Smooth muscle cell (in vitro differentiated cells): ENCODE measurements around the gene ZFAND3. TPM values are rescaled to one million over a fixed set of nuclear protein-coding genes. Genes with fewer than 3 reads are reported as not detected.

Experiments used
- DNase-seq: peaks from one replicate; lab custom pipeline; 2025; ENCODE audit not compliant: unreplicated experiment; lab: John Stamatoyannopoulos, UW
- H2AFZ ChIP-seq: fragments of 200-600 bp; sonication (generic); 2 replicates; pipeline ENCODE4 v1.6.0; 2016; ENCODE audit warnings: antibody characterized with exemption, low read depth, mild to moderate bottlenecking
- H3F3A ChIP-seq: fragments of 200-600 bp; sonication (generic); 2 replicates; pipeline ENCODE4 v1.6.0; 2017; ENCODE audit warnings: antibody characterized with exemption, low read depth
- H3K27ac ChIP-seq: fragments of 200-600 bp; sonication (generic); 2 replicates; pipeline ENCODE4 v1.5.1; 2016; ENCODE audit warnings: low read depth, mild to moderate bottlenecking
- H3K27me3 ChIP-seq: fragments of 200-600 bp; sonication (generic); 2 replicates; pipeline ENCODE4 v1.6.1; 2016; ENCODE audit warnings: low read depth, mild to moderate bottlenecking
- H3K36me3 ChIP-seq: fragments of 200-600 bp; sonication (generic); 2 replicates; pipeline ENCODE4 v1.5.1; 2016; ENCODE audit warnings: low read depth
- H3K4me1 ChIP-seq: fragments of 200-600 bp; sonication (generic); 2 replicates; pipeline ENCODE4 v1.5.1; 2016; ENCODE audit warnings: low read depth
- H3K4me2 ChIP-seq: fragments of 200-600 bp; sonication (generic); 2 replicates; pipeline ENCODE4 v1.6.0; 2016; ENCODE audit warnings: mild to moderate bottlenecking
- H3K4me3 ChIP-seq: fragments of 200-600 bp; sonication (generic); 2 replicates; pipeline ENCODE4 v1.5.1; 2016; ENCODE audit warnings: mild to moderate bottlenecking
- H3K79me2 ChIP-seq: fragments of 200-600 bp; sonication (generic); 2 replicates; pipeline ENCODE4 v1.6.0; 2016; ENCODE audit warnings: low read depth, mild to moderate bottlenecking
- H3K9ac ChIP-seq: fragments of 200-600 bp; sonication (generic); 2 replicates; pipeline ENCODE4 v1.6.0; 2016; ENCODE audit warnings: low read depth
- H3K9me3 ChIP-seq: fragments of 200-600 bp; sonication (generic); replicated peaks from 2 replicates; pipeline ENCODE4 v1.5.1; 2016; ENCODE audit warnings: low read depth
- H4K20me1 ChIP-seq: fragments of 200-600 bp; sonication (generic); 2 replicates; pipeline ENCODE4 v1.6.0; 2016; ENCODE audit warnings: low read depth
- WGBS: methylation state at CpG from one replicate; pipeline ENCODE4 v1.1.7; 2016; ENCODE audit warnings: low lambda C conversion rate; 5-methylcytosine and 5-hydroxymethylcytosine counted together
- polyA plus RNA-seq: library from polyadenylated mRNA; unstranded; fragments of >200 nt; fragmentation: Nextera tagmentation; extraction: Ambion mirVana; gene quantifications from 2 replicates; pipeline ENCODE4 v1.2.1, GENCODE V29; 2016
- total RNA-seq: library from RNA; depleted of rRNA; stranded (reverse); fragments of >200 nt; gene quantifications from 2 replicates; pipeline ENCODE4 v1.2.3, GENCODE V29; 2014
- TF ChIP-seq, protein P1 (sequence below): fragments of 200-600 bp; sonication (generic); IDR thresholded peaks from 2 replicates; pipeline ENCODE4 v1.5.1; 2017; ENCODE audit warnings: borderline replicate concordance, mild to moderate bottlenecking, antibody characterized with exemption; ENCODE audit not compliant: insufficient read depth, poor library complexity, severe bottlenecking

ZFAND3 gene
- total and polyA plus RNA-seq, 2 experiments from 2014 or later: 27.6 to 40.5 TPM

DNA sequence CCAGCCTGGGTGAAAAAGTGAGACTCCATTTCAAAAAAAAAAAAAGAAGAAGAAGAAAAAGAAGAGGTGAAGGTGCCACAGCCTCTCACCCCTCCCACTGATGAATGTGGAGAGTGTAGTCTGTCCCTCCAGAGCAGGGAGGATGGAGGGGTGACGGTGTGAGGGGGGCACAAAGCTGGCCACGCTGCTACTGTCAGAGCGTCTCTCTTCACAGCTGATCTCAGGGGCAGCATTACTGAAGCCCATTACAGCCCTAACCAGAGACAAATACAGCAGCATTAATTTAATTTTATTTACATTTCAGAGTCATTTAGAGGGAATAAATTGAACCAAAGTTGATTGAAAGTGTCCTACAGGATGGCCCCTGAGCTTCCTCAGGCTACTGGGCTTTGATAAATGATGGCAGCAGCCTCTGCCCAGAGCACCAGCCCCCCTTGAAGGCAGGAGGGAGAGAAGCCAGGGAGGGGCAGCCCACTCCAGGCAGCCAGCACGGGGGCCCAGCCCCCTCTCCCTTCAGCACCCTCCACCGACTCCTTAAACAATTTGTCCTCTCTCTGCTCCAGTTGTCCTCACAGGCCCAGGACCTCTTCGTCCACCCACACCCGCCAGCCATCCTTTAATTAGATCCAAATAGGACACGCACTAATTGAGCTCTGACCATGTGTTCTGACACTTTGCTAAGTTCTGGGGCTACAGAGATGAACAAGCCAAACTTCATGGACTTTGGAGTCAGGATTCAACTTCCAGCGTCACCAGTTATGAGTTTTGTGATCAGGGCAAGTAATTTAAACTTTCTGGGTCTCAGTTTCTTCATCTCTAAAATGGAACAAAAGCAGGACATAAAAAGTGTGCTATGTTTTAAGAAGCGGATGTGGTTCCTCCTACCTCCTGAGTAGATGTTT lies 18.6 kb upstream of the ZFAND3 start:
- WGBS: 88% methylated on average over 10 of the region's 10 CpGs
- no peak overlapping the region for H3K27ac ChIP-seq
- no peaks in the 10 kb centered on the region for H3K36me3 ChIP-seq
- H3K4me1 ChIP-seq: no peaks in the 10 kb centered on the region
- H3K4me3 ChIP-seq: no peak overlapping the region
- H3K9ac ChIP-seq: no peak overlapping the region
- H3F3A ChIP-seq: no peaks in the 10 kb centered on the region
- no peaks in the 10 kb centered on the region for H3K79me2 ChIP-seq
- H3K4me2 ChIP-seq: no peak overlapping the region
- H4K20me1 ChIP-seq: no peaks in the 10 kb centered on the region
- DNase-seq: no peak
- no peak overlapping the region for H2AFZ ChIP-seq
- TF ChIP-seq, protein P1, sequence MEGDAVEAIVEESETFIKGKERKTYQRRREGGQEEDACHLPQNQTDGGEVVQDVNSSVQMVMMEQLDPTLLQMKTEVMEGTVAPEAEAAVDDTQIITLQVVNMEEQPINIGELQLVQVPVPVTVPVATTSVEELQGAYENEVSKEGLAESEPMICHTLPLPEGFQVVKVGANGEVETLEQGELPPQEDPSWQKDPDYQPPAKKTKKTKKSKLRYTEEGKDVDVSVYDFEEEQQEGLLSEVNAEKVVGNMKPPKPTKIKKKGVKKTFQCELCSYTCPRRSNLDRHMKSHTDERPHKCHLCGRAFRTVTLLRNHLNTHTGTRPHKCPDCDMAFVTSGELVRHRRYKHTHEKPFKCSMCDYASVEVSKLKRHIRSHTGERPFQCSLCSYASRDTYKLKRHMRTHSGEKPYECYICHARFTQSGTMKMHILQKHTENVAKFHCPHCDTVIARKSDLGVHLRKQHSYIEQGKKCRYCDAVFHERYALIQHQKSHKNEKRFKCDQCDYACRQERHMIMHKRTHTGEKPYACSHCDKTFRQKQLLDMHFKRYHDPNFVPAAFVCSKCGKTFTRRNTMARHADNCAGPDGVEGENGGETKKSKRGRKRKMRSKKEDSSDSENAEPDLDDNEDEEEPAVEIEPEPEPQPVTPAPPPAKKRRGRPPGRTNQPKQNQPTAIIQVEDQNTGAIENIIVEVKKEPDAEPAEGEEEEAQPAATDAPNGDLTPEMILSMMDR: no peak
- no peaks in the 10 kb centered on the region for H3K27me3 ChIP-seq
- no peaks in the 10 kb centered on the region for H3K9me3 ChIP-seq

DNA sequence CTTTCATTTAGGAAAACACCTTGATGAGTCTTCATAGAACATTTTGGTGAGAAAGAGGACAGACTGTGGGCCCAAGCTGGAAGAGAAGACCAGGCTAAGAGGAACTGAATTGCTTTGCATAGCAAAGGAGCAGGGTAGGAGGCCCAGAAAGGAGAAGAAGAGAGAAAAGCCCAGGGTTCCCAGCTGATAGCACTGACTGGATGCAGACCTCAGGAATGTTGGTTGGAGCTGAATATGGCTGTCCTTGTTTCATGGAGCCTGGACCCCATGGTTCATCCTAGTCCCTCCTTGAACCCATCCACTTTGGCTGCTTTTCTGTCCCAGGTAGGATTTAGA lies 18.0 kb upstream of the ZFAND3 start:
- TF ChIP-seq, protein P1: no peak
- DNase-seq: no peak
- H3K4me3 ChIP-seq: no peak overlapping the region
- no peaks in the 10 kb centered on the region for H4K20me1 ChIP-seq
- H3K9me3 ChIP-seq: no peaks in the 10 kb centered on the region
- no peaks in the 10 kb centered on the region for H3K79me2 ChIP-seq
- no peaks in the 10 kb centered on the region for H3K4me1 ChIP-seq
- H3K27me3 ChIP-seq: no peaks in the 10 kb centered on the region
- no peaks in the 10 kb centered on the region for H3F3A ChIP-seq
- no peak overlapping the region for H3K27ac ChIP-seq
- H3K36me3 ChIP-seq: no peaks in the 10 kb centered on the region
- no peak overlapping the region for H3K9ac ChIP-seq
- H3K4me2 ChIP-seq: no peak overlapping the region
- H2AFZ ChIP-seq: no peak overlapping the region

- Histone ChIP-seq H3K4me3 (no peak overlapping the region), H3K9me3 (no peaks in the 10 kb centered on the region), H3K4me2 (no peak overlapping the region), H4K20me1 (no peaks in the 10 kb centered on the region), H3K36me3 (no peaks in the 10 kb centered on the region), H2AFZ (no peak overlapping the region), H3K4me1 (no peaks in the 10 kb centered on the region), H3F3A (no peaks in the 10 kb centered on the region), H3K27me3 (no peaks in the 10 kb centered on the region), H3K27ac (no peak overlapping the region), H3K79me2 (no peaks in the 10 kb centered on the region), H3K9ac (no peak overlapping the region)
- DNase-seq: no peak
- 92% methylated on average over 2 of the region's 2 CpGs for WGBS
- TF ChIP-seq, protein P1: no peak
These were observed 16.7 kb upstream of the ZFAND3 start for GRCh38 chr6:37802810-37803209.

GRCh38 chr6:37804586-37804985 lies 14.9 kb upstream of the ZFAND3 start:
- Histone ChIP-seq H3K36me3 (no peaks in the 10 kb centered on the region), H4K20me1 (no peaks in the 10 kb centered on the region), H3K4me3 (no peak overlapping the region), H3K9ac (no peak overlapping the region), H3K27me3 (no peaks in the 10 kb centered on the region), H2AFZ (no peak overlapping the region), H3K79me2 (no peaks in the 10 kb centered on the region), H3K9me3 (no peaks in the 10 kb centered on the region), H3F3A (no peaks in the 10 kb centered on the region), H3K27ac (no peak overlapping the region), H3K4me1 (no peaks in the 10 kb centered on the region), H3K4me2 (no peak overlapping the region)
- TF ChIP-seq, protein P1: no peak
- no peak for DNase-seq
- 77% methylated on average over 1 of the region's 1 CpG for WGBS
